OCI-LY1 (cell line): ENCODE results near the gene SLC44A2.

ENCODE experiments used
- H2AFZ ChIP-seq: fragments of 200-600 bp; sonication (generic), shearing (Covaris generic); 2 replicates; pipeline ENCODE4 v1.6.0; 2014; ENCODE audit warnings: antibody characterized with exemption, mild to moderate bottlenecking, low read length
- H3F3A ChIP-seq: fragments of 200-600 bp; sonication (generic), shearing (Covaris generic); 2 replicates; pipeline ENCODE4 v1.6.0; 2014; ENCODE audit warnings: mild to moderate bottlenecking, antibody characterized with exemption, low read length, moderate library complexity; ENCODE audit not compliant: insufficient read depth
- H3K27ac ChIP-seq: fragments of 200-600 bp; sonication (generic); 2 replicates; pipeline ENCODE4 v1.5.1; 2014; ENCODE audit warnings: low read length, mixed run types, mild to moderate bottlenecking, low read depth; ENCODE audit not compliant: poor library complexity, severe bottlenecking
- H3K27me3 ChIP-seq: fragments of 200-600 bp; sonication (generic); 2 replicates; pipeline ENCODE4 v1.6.0; 2014; ENCODE audit warnings: antibody characterized with exemption, mild to moderate bottlenecking, low read length, moderate library complexity; ENCODE audit not compliant: insufficient read depth
- H3K36me3 ChIP-seq: fragments of 200-600 bp; sonication (generic); 2 replicates; pipeline ENCODE4 v1.6.1; 2014; ENCODE audit warnings: mild to moderate bottlenecking, antibody characterized with exemption, low read length, moderate library complexity, mixed read lengths; ENCODE audit not compliant: insufficient read depth
- H3K4me1 ChIP-seq: fragments of 200-600 bp; sonication (generic); 2 replicates; pipeline ENCODE4 v1.5.1; 2014; ENCODE audit warnings: mild to moderate bottlenecking, low read length, moderate library complexity; ENCODE audit not compliant: insufficient read depth, severe bottlenecking
- H3K4me2 ChIP-seq: fragments of 200-600 bp; sonication (generic), shearing (Covaris generic); 2 replicates; pipeline ENCODE4 v1.6.1; 2014; ENCODE audit warnings: low read length
- H3K4me3 ChIP-seq: fragments of 200-600 bp; sonication (generic); 2 replicates; pipeline ENCODE4 v1.5.1; 2014; ENCODE audit warnings: low read length, low read depth, mild to moderate bottlenecking, mixed read lengths; ENCODE audit not compliant: poor library complexity, severe bottlenecking
- H3K79me2 ChIP-seq: fragments of 200-600 bp; shearing (Covaris generic); 2 replicates; pipeline ENCODE4 v1.6.1; 2016; ENCODE audit warnings: mixed run types, low read length, mixed read lengths; ENCODE audit not compliant: insufficient read depth
- H3K9ac ChIP-seq: fragments of 200-600 bp; sonication (generic), shearing (Covaris generic); 2 replicates; pipeline ENCODE4 v1.6.1; 2014; ENCODE audit warnings: mild to moderate bottlenecking, low read length, mixed read lengths
- H3K9me2 ChIP-seq: fragments of 200-600 bp; sonication (generic), shearing (Covaris generic); 2 replicates; pipeline ENCODE4 v1.6.1; 2014; ENCODE audit warnings: low read depth, mild to moderate bottlenecking, low read length, mixed read lengths
- H3K9me3 ChIP-seq: fragments of 200-600 bp; shearing (Covaris generic); 2 replicates; pipeline ENCODE4 v1.6.1; 2014; ENCODE audit warnings: low read length, mixed read lengths
- H4K20me1 ChIP-seq: fragments of 200-600 bp; sonication (generic), shearing (Covaris generic); 2 replicates; pipeline ENCODE4 v1.6.0; 2016; ENCODE audit warnings: mild to moderate bottlenecking, low read length; ENCODE audit not compliant: insufficient read depth
- CTCF ChIP-seq: fragments of 200-600 bp; sonication (generic), shearing (Covaris generic); IDR thresholded peaks from 2 replicates; pipeline ENCODE4 v1.5.1; 2017; ENCODE audit warnings: mild to moderate bottlenecking, antibody characterized with exemption, low read length, moderate library complexity, mixed read lengths
- EZH2 ChIP-seq: fragments of 200-600 bp; sonication (generic), shearing (Covaris generic); IDR thresholded peaks from 2 replicates; pipeline ENCODE4 v1.8.0; 2017; ENCODE audit warnings: borderline replicate concordance, mixed run types, mild to moderate bottlenecking, antibody characterized with exemption, low read length, moderate library complexity, mixed read lengths

Gene SLC44A2

GRCh38 chr19:10625003-10625761, at the start of gene SLC44A2:
Gene SLC44A2 (plus strand): TSS chr19:10625553. CDS start chr19:10625634, 81 bp downstream.
- Histone ChIP-seq H3K9ac (no peak within 1 kb of the TSS), H2AFZ (no peak within 1 kb of the TSS), H3K9me2 (no peaks in the 10 kb centered on the region), H3K79me2 (peaks cover 8% of the 10 kb centered on the region; the same call in 1 of the 2 replicates), H3K4me3 (no peak within 1 kb of the TSS), H3F3A (no peaks in the 10 kb centered on the region), H3K4me1 (no peaks in the 10 kb centered on the region), H3K36me3 (peaks cover 23% of the 10 kb centered on the region), H3K27me3 (no peaks in the 10 kb centered on the region), H3K27ac (no peak within 1 kb of the TSS), H4K20me1 (no peaks in the 10 kb centered on the region), H3K4me2 (no peak within 1 kb of the TSS), H3K9me3 (no peaks in the 10 kb centered on the region)
- no peak for TF ChIP-seq EZH2
- TF ChIP-seq CTCF: no peak

GRCh38 chr19:10577951-10578350, 47.4 kb upstream of the SLC44A2 start:
- no peak overlapping the region for H3K9ac ChIP-seq

GRCh38 chr19:10580979-10581631, 44.2 kb upstream of the SLC44A2 start:
- peak overlapping the region; percentile 42 for H3K4me3 ChIP-seq
- no peak overlapping the region for H2AFZ ChIP-seq
- TF ChIP-seq CTCF: peak; percentile 99
- no peak for TF ChIP-seq EZH2
- no peaks in the 10 kb centered on the region for H3K9me3 ChIP-seq
- H3K27me3 ChIP-seq: peaks cover 5% of the 10 kb centered on the region; the same call in 1 of the 2 replicates
- no peaks in the 10 kb centered on the region for H3K36me3 ChIP-seq
- peaks cover 6% of the 10 kb centered on the region for H3K4me1 ChIP-seq
- H3F3A ChIP-seq: no peaks in the 10 kb centered on the region
- peak overlapping the region; percentile 75 for H3K4me2 ChIP-seq
- peak overlapping the region; percentile 42; the same call in 1 of the 2 replicates for H3K9ac ChIP-seq
- no peaks in the 10 kb centered on the region for H3K9me2 ChIP-seq
- H3K79me2 ChIP-seq: no peaks in the 10 kb centered on the region
- no peak overlapping the region for H3K27ac ChIP-seq
- no peaks in the 10 kb centered on the region for H4K20me1 ChIP-seq

More at GRCh38 chr19:10577951-10578350, 47.4 kb upstream of the SLC44A2 start:
- no peaks in the 10 kb centered on the region for H3K9me2 ChIP-seq
- H3K79me2 ChIP-seq: no peaks in the 10 kb centered on the region
- H3K4me1 ChIP-seq: peaks cover 6% of the 10 kb centered on the region
- H3K4me3 ChIP-seq: no peak overlapping the region
- H3K36me3 ChIP-seq: no peaks in the 10 kb centered on the region
- H4K20me1 ChIP-seq: no peaks in the 10 kb centered on the region
- no peak overlapping the region for H2AFZ ChIP-seq
- H3K27ac ChIP-seq: no peak overlapping the region
- H3F3A ChIP-seq: no peaks in the 10 kb centered on the region
- H3K27me3 ChIP-seq: peaks cover 5% of the 10 kb centered on the region; the same call in 1 of the 2 replicates
- no peak overlapping the region for H3K4me2 ChIP-seq
- no peak for TF ChIP-seq CTCF
- no peak for TF ChIP-seq EZH2
- no peaks in the 10 kb centered on the region for H3K9me3 ChIP-seq
